Posterior vena cava (tissue), 2 donors: ENCODE data around the gene TIGAR. TPM values are rescaled to one million over a fixed set of nuclear protein-coding genes. Genes with fewer than 3 reads are reported as not detected.

ENCODE experiments used
- DNase-seq: peaks from one replicate; pipeline ENCODE4 v3.0.0-alpha.2; 2020; ENCODE audit warnings: low spot score
- intact Hi-C, 2 donors: fragments of 100-400 bp; cut with DNase I; formaldehyde crosslinking; loops; one replicate each; pipeline versions ENCODE4 v1.14.1 to v1.14.2; 2022 to 2023
- total RNA-seq, 2 donors: library from RNA; stranded (reverse); fragmentation: NEBNext Ultra II Directional; extraction: Animal tissue kit (Norgen Biotek cat#: 25700); gene quantifications; one replicate each; pipeline ENCODE4 v1.2.1, GENCODE V29; 2021
- donor health status: DM: yes; HTN: yes; CAD: no.
- donor health status: DM: yes; HTN: yes; CAD: no.

Gene TIGAR
- total RNA-seq, 2 donors from 2014 or later, result 10.3 to 12.1 TPM

GRCh38 chr12:4395818-4396217 is 74.8 kb downstream of the TIGAR start:
- DNase-seq, result no peak
- intact Hi-C loops, result no loop called here

- intact Hi-C loops, result no loop called here
- no peak for DNase-seq
Observed at GRCh38 chr12:4401117-4401516, 80.1 kb downstream of the TIGAR start.

- no peak for DNase-seq
- intact Hi-C loops, result no loop called here
Observed at GRCh38 chr12:4402996-4403395, 82.0 kb downstream of the TIGAR start.

Other genes with a start within 250 kb of the TIGAR start
- 100 to 1,000 TPM; 101 to 129 TPM for gene CCND2, start 47.5 kb upstream of the TIGAR start, total RNA-seq
- not detected for gene FGF23, start 58.5 kb downstream of the TIGAR start, total RNA-seq
- not detected for gene FGF6, start 124.6 kb downstream of the TIGAR start, total RNA-seq
- 1 to 10 TPM; 1.0 to 1.7 TPM for gene RAD51AP1, start 217.7 kb downstream of the TIGAR start, total RNA-seq
- gene DYRK4, start 241.0 kb downstream of the TIGAR start, total RNA-seq, result 10 to 100 TPM; 26.9 to 37.5 TPM